ENCODE results near the gene SH3RF1. TPM values are rescaled to one million over a fixed set of nuclear protein-coding genes. Genes with fewer than 3 reads are reported as not detected.

Gene SH3RF1
- total RNA-seq, 1 donor from 2014 or later = 33.8 TPM

DNA sequence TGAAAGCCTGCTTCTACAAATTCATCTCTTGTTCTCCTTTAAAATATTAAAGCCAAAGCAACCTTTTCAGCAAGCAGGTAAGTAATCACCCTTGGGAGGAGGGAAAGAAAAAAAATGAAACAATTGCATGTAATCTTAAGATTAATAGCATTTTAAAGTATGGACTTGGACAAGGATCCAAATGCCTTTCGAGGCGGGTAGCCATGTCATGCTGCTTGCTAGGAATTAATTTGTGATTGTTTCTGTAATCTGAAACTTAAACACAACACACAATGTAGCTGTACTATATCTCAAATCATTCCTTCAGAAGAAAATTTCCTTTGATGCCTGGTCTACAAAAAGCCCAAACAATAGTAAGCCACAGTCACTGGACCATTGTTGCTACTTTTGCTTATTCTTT is 148.3 kb downstream of the SH3RF1 start:
- H3K9me3 ChIP-seq = no peaks in the 10 kb centered on the region
- H3K4me1 ChIP-seq = no peaks in the 10 kb centered on the region
- H3K27me3 ChIP-seq = no peaks in the 10 kb centered on the region
- TF ChIP-seq, protein P1, sequence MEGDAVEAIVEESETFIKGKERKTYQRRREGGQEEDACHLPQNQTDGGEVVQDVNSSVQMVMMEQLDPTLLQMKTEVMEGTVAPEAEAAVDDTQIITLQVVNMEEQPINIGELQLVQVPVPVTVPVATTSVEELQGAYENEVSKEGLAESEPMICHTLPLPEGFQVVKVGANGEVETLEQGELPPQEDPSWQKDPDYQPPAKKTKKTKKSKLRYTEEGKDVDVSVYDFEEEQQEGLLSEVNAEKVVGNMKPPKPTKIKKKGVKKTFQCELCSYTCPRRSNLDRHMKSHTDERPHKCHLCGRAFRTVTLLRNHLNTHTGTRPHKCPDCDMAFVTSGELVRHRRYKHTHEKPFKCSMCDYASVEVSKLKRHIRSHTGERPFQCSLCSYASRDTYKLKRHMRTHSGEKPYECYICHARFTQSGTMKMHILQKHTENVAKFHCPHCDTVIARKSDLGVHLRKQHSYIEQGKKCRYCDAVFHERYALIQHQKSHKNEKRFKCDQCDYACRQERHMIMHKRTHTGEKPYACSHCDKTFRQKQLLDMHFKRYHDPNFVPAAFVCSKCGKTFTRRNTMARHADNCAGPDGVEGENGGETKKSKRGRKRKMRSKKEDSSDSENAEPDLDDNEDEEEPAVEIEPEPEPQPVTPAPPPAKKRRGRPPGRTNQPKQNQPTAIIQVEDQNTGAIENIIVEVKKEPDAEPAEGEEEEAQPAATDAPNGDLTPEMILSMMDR (IDR thresholded peaks at IDR 0.05) = no peak
- ATAC-seq = no peak
- intact Hi-C loops (cut with DNase I) = no loop called here
- no peak overlapping the region for H3K27ac ChIP-seq
- no peak for DNase-seq
- peaks cover 26% of the 10 kb centered on the region for H3K36me3 ChIP-seq
- H3K4me3 ChIP-seq = no peak overlapping the region

DNA sequence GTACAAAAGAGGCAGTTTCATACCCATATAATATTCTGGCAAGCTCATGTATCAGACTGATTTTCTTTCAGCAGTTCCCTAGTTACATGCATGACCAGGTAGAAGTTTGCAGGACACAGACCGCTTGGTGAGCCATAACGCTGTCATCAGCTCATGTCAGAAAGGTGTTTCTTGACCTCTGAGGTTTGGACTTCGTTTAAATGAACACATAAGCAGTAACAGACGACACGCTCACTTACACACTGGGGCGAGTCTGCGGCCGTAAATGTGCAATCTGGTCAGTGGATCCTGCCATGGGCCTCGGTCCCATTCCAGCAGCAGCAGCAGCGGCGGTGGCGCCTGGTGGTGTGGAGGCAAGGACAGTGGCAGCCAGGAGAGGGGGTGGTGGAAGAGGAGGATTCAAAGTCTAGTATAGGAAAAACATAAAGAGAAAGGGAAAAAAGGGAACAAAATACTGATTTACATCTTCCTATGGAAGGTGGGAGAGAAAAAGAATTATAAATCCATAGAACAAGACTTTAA is 148.8 kb downstream of the SH3RF1 start:
- no peaks in the 10 kb centered on the region for H3K4me1 ChIP-seq
- H3K36me3 ChIP-seq = peaks cover 28% of the 10 kb centered on the region
- no peaks in the 10 kb centered on the region for H3K9me3 ChIP-seq
- no peaks in the 10 kb centered on the region for H3K27me3 ChIP-seq
- TF ChIP-seq, protein P1 (IDR thresholded peaks at IDR 0.05) = no peak
- no peak overlapping the region for H3K27ac ChIP-seq
- DNase-seq = no peak
- intact Hi-C loops (cut with DNase I) = no loop called here
- ATAC-seq = no peak
- H3K4me3 ChIP-seq = no peak overlapping the region

DNA sequence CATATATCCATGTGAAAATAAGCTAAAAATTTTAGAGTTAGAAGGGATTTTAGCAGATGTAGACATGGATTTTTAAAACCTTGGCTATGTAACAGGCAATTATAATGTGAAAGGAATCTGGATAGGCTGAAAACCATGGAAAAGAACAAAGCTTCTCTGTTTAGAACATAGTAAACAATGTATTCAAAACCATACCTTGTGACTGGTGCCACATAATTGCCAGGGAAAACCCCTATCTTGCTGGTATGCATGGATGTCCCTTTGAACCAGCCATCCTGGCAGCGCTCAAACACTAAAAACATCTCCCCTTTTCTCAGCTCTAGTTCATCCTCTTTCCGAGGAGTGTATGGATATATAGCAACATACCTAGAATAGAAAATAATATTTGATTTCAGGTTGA is 150.1 kb downstream of the SH3RF1 start:
- H3K36me3 ChIP-seq = peaks cover 38% of the 10 kb centered on the region
- no peak overlapping the region for H3K27ac ChIP-seq

DNA sequence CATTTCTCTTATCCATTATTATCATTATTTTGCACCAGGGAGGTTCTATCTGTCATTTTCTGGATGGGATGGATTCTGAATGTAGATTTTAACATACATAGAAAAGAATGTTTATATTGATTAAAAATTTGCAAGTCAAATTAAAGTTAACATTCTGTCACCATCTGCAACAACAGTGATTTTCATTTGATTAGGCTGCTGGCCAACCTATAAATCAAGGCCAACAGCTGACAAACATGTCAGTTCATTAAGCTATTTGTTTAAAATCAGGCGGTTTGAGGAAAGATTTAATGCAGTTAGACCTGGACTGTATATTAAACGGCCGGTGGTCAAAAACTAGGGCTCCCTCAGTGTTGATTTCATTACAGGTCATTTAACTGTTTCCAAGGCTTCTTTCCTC is 151.2 kb downstream of the SH3RF1 start:
- Histone ChIP-seq H3K36me3 (peaks cover 44% of the 10 kb centered on the region), H3K4me1 (peaks cover 5% of the 10 kb centered on the region), H3K27me3 (no peaks in the 10 kb centered on the region), H3K27ac (no peak overlapping the region), H3K4me3 (no peak overlapping the region), H3K9me3 (no peaks in the 10 kb centered on the region)
- intact Hi-C loops (cut with DNase I) = no loop called here
- no peak for ATAC-seq
- DNase-seq = no peak
- TF ChIP-seq, protein P1 (IDR thresholded peaks at IDR 0.05) = no peak

More for the DNA sequence above, 150.1 kb downstream of the SH3RF1 start:
- Histone ChIP-seq H3K9me3 (no peaks in the 10 kb centered on the region), H3K4me1 (no peaks in the 10 kb centered on the region), H3K4me3 (no peak overlapping the region), H3K27me3 (no peaks in the 10 kb centered on the region)
- ATAC-seq = no peak
- intact Hi-C loops (cut with DNase I) = no loop called here
- DNase-seq = no peak
- TF ChIP-seq, protein P1 (IDR thresholded peaks at IDR 0.05) = no peak

DNA sequence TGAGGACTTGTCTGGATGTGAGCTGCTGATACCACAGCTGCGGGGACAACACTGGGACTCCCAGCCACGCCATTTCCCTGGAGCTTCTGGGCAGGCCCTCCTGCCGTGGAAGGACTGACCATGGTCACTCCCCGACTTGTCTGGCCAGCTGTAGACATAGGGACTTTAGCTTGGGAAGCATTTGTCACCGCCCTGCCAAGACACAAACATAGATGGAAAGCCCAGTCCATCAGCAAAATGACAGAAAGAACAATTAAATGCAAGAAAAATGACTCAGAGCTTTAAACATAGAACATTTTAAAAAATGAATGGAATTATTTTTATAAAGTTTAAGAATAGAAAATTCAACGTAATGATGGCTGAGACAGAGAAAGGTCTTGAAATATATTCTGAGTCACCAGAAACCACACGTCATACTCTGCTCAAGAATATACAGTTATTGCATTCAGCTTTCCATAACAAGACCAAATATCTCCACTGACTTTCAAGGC is 153.1 kb downstream of the SH3RF1 start:
- peaks cover 5% of the 10 kb centered on the region for H3K4me1 ChIP-seq
- ATAC-seq (no peak), DNase-seq (no peak)
- no peak overlapping the region for H3K4me3 ChIP-seq
- H3K9me3 ChIP-seq = no peaks in the 10 kb centered on the region
- peaks cover 48% of the 10 kb centered on the region for H3K36me3 ChIP-seq
- intact Hi-C loops (cut with DNase I) = no loop called here
- no peak overlapping the region for H3K27ac ChIP-seq
- no peaks in the 10 kb centered on the region for H3K27me3 ChIP-seq
- TF ChIP-seq, protein P1 (IDR thresholded peaks at IDR 0.05) = no peak

Data from upper lobe of right lung (tissue), 1 donor.